Right atrium auricular region (tissue), 2 donors: ENCODE measurements around the gene PCDH9. TPM values are rescaled to one million over a fixed set of nuclear protein-coding genes. Genes with fewer than 3 reads are reported as not detected.

ENCODE experiments used
- DNase-seq: peaks from one replicate; pipeline ENCODE4 v3.0.0-alpha.2; 2019; ENCODE audit warnings: low spot score
- H3K27ac ChIP-seq, 2 donors: fragments of 200-600 bp; sonication (generic); 1 replicate in 1 of 2; 2 replicates in 1 of 2; pipeline ENCODE4 v1.5.1; 2016 to 2019
- H3K27me3 ChIP-seq, 2 donors: fragments of 200-600 bp; sonication (generic); one replicate each; pipeline versions ENCODE4 v1.5.1 to v1.6.0; 2017 to 2019
- H3K36me3 ChIP-seq: fragments of 200-600 bp; sonication (generic); one replicate; pipeline ENCODE4 v1.5.1; 2016
- H3K4me1 ChIP-seq, 2 donors: fragments of 200-600 bp; sonication (generic); one replicate each; pipeline versions ENCODE4 v1.5.1 to v1.6.0; 2017 to 2019
- H3K4me3 ChIP-seq, 2 donors: fragments of 200-600 bp; sonication (generic); 1 replicate in 1 of 2; 2 replicates in 1 of 2; pipeline ENCODE4 v1.5.1; 2017 to 2019; ENCODE audit warnings: mild to moderate bottlenecking in 1 of 2, moderate library complexity in 1 of 2
- H3K9me3 ChIP-seq, 2 donors: fragments of 200-600 bp; sonication (generic); one replicate each; pipeline ENCODE4 v1.5.1; 2019
- CTCF ChIP-seq, 2 donors: fragments of 200-600 bp; sonication (generic); IDR thresholded peaks; one replicate each; pipeline ENCODE4 v1.5.1; 2019; ENCODE audit warnings: antibody characterized with exemption in 2 of 2
- total RNA-seq, 2 donors: library from RNA; depleted of rRNA; stranded (reverse); fragments of >200 nt; gene quantifications; one replicate each; pipeline ENCODE4 v1.1.0, GENCODE V29; 2016

The PCDH9 gene
- total RNA-seq, 2 donors from 2014 or later: 19.4 to 28.7 TPM

DNA sequence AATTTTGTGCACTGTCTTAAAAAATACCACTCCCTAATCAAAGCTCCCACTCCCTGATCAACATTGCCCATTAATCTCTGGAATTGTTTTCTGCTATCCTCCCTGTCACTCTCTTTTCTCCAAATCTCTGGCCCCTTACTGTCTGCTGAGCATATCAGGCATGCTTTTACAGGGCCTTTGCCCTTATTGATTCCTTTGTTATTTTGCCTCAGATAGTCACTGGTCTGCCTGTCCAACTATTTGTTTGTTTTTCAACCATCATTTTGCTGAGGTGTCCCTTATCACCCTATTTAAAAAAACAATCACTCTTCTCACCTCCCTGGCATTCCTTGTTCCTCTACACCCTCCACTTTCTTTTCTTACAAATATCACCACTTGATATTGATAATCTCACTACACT lies 153.0 kb downstream of the PCDH9 start:
- no peak for DNase-seq
- no peak for TF ChIP-seq CTCF (IDR thresholded peaks at IDR 0.05)

GRCh38 chr13:67076378-67076777 lies 153.8 kb downstream of the PCDH9 start:
- H3K27ac ChIP-seq: no peak overlapping the region
- H3K4me3 ChIP-seq: no peak overlapping the region
- no peak for DNase-seq
- no peaks in the 10 kb centered on the region for H3K9me3 ChIP-seq
- TF ChIP-seq CTCF (IDR thresholded peaks at IDR 0.05): no peak
- no peaks in the 10 kb centered on the region for H3K27me3 ChIP-seq
- no peaks in the 10 kb centered on the region for H3K36me3 ChIP-seq
- H3K4me1 ChIP-seq: no peaks in the 10 kb centered on the region

More for the DNA sequence above, 153.0 kb downstream of the PCDH9 start:
- Histone ChIP-seq H3K4me1 (no peaks in the 10 kb centered on the region), H3K4me3 (no peak overlapping the region), H3K27ac (no peak overlapping the region), H3K27me3 (no peaks in the 10 kb centered on the region), H3K36me3 (no peaks in the 10 kb centered on the region), H3K9me3 (no peaks in the 10 kb centered on the region)

GRCh38 chr13:67075239-67075638 lies 154.9 kb downstream of the PCDH9 start:
- DNase-seq: no peak
- H3K4me1 ChIP-seq: no peaks in the 10 kb centered on the region
- H3K27ac ChIP-seq: no peak overlapping the region
- H3K36me3 ChIP-seq: no peaks in the 10 kb centered on the region
- peak in 1 of 2 donors; percentile 57 for TF ChIP-seq CTCF (IDR thresholded peaks at IDR 0.05)
- no peaks in the 10 kb centered on the region for H3K27me3 ChIP-seq
- no peaks in the 10 kb centered on the region for H3K9me3 ChIP-seq
- no peak overlapping the region for H3K4me3 ChIP-seq

DNA sequence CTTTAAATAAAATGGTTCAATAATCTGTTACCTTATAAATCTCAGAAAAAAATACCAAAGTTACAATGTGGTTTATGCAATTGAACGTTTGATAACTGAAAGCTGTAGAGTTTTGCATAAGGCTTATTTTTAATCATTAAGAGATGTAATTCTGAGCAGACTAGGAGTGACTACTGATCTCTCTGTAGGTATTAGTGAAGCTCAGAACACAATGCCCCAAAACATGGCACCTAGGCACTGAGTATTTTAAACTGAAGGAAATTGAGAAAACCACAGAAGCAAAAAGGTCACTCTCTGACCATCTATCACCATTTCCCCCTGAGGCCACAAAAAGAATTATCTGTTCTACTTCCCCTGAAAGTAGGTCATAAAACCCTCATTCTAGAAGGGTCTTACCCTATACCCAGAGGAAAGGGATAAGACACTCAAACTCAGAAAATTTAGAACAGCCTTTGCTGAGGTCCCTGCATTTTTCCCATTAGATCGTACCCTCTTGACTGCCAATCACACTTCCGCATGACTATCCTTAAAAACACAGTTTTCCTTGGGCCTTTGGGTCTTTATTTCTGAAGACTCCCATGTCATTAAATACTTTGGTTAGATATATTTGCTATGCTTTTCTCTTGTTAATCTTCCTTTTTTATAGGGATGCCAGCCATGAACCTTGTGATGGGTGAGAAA lies 158.1 kb downstream of the PCDH9 start:
- Histone ChIP-seq H3K27ac (no peak overlapping the region), H3K27me3 (no peaks in the 10 kb centered on the region), H3K36me3 (no peaks in the 10 kb centered on the region), H3K4me1 (no peaks in the 10 kb centered on the region), H3K4me3 (no peak overlapping the region), H3K9me3 (no peaks in the 10 kb centered on the region)
- no peak for TF ChIP-seq CTCF (IDR thresholded peaks at IDR 0.05)
- no peak for DNase-seq

GRCh38 chr13:67070306-67070705 lies 159.8 kb downstream of the PCDH9 start:
- DNase-seq: no peak
- no peak overlapping the region for H3K27ac ChIP-seq
- H3K4me1 ChIP-seq: no peaks in the 10 kb centered on the region

More at GRCh38 chr13:67070306-67070705, 159.8 kb downstream of the PCDH9 start:
- H3K36me3 ChIP-seq: no peaks in the 10 kb centered on the region
- H3K4me3 ChIP-seq: no peak overlapping the region
- no peaks in the 10 kb centered on the region for H3K9me3 ChIP-seq
- H3K27me3 ChIP-seq: no peaks in the 10 kb centered on the region
- TF ChIP-seq CTCF (IDR thresholded peaks at IDR 0.05): no peak
